ENCODE results near the gene RHCG.

DNA sequence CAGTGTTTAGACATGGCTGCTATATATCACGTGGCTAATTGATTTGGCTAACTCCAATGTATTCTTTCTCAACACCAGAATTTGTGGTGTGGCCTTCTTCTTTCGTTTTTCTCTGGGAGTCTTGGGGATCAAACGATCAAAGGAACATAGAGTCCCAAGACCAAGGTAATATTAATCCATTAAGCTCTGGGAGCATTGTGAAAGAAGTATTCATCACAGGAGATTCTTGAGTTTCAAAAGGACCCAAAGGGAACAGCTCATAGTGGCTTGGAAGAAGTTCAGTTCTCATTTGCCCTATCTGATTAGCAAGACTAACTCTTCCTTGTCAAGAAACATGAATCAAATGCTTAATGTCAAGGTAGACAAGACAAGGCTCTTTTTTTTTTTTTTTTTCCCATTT lies 46.0 kb upstream of the RHCG start:
- TF ChIP-seq, protein P1, sequence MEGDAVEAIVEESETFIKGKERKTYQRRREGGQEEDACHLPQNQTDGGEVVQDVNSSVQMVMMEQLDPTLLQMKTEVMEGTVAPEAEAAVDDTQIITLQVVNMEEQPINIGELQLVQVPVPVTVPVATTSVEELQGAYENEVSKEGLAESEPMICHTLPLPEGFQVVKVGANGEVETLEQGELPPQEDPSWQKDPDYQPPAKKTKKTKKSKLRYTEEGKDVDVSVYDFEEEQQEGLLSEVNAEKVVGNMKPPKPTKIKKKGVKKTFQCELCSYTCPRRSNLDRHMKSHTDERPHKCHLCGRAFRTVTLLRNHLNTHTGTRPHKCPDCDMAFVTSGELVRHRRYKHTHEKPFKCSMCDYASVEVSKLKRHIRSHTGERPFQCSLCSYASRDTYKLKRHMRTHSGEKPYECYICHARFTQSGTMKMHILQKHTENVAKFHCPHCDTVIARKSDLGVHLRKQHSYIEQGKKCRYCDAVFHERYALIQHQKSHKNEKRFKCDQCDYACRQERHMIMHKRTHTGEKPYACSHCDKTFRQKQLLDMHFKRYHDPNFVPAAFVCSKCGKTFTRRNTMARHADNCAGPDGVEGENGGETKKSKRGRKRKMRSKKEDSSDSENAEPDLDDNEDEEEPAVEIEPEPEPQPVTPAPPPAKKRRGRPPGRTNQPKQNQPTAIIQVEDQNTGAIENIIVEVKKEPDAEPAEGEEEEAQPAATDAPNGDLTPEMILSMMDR (IDR thresholded peaks at IDR 0.05; ENCODE audit: low read length): no peak
- TF ChIP-seq EZH2 (optimal IDR thresholded peaks at IDR 0.05; ENCODE audit: low read depth, low read length): no peak
